ENCODE data around the gene LENEP.
A peak's percentile ranks its signal among the peaks of the same experiment; 100 is the strongest.
"Not testable (repeated sequence)": the region's sequence is repeated elsewhere in the genome, so short reads cannot be mapped to it uniquely, and the experiment has no call there.

The LENEP gene

DNA sequence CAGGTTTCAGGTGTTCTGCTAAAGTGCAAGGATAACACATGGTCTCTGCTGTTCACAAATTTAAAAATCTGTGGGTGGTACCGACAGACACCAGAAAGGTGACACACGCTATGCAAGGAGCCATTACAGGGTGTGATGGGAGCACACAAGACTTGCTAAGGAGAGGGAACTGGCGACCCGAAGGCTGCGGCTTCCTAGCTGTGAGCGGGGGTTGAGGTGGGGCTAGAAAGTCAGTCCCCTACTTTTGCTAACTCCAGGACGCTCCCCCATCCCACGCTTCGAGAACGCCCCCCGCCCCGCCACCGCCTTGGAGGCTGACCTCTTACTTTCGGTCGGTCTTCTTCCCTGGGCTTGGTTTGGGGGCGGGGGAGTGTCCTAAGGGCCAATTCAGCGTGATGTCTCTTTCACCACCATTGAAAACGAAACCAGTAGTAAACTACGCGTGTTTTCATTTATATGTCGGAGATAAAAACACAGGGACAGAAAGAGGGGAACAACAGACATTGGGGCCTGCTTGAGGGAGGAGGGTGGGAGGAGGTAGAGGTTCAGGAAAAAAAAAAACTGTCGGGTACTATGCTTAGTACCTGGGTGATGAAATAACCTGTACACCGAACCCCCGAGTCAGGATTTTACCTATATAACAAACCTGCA is 17.9 kb upstream of the LENEP start:
- DNase-seq, result peak; percentile 81
- Mint-ChIP-seq H3K27me3 (no peaks in the 10 kb centered on the region), H3K36me3 (peaks cover 41% of the 10 kb centered on the region), H3K4me3 (no peak overlapping the region), H3K4me1 (peaks cover 30% of the 10 kb centered on the region), H3K9me3 (no peaks in the 10 kb centered on the region), H3K27ac (no peak overlapping the region)
- CTCF ChIA-PET, result no interaction called here

GRCh38 chr1:154977762-154978161 is 15.6 kb upstream of the LENEP start:
- DNase-seq, H3K4me3 Mint-ChIP-seq, H3K27me3 Mint-ChIP-seq, H3K9me3 Mint-ChIP-seq: not testable (repeated sequence)
- CTCF ChIA-PET, result interaction anchor here (1.7 kb wide), 1 partner anchor 83 kb away, joined by 5 read pairs; no protein-coding TSS in a partner anchor
- Mint-ChIP-seq H3K4me1 (peaks cover 20% of the 10 kb centered on the region), H3K27ac (peak overlapping the region; percentile 69), H3K36me3 (peaks cover 32% of the 10 kb centered on the region)

DNA sequence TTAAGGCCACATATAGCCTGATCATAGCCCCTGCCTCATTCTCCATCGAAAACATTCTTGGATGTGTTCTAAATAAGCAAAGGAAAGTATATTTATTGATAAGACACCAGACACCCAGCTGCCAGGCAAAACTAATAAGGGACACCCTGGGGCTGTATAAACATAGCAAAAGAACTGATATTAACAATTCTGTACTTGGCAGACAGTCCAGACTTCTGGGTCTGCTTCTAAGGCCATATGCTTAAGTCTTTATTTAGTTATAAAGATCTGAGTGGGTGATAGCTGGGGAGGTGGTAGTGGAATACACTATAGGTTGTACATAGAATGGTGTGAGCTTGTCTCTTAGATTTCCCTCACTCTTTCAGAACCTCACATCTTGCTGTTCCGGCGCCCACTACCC is 15.0 kb upstream of the LENEP start:
- no peaks in the 10 kb centered on the region for H3K9me3 Mint-ChIP-seq
- H3K4me1 Mint-ChIP-seq, result peaks cover 16% of the 10 kb centered on the region
- H3K27ac Mint-ChIP-seq, result no peak overlapping the region
- no peak for DNase-seq
- H3K27me3 Mint-ChIP-seq, result no peaks in the 10 kb centered on the region
- H3K4me3 Mint-ChIP-seq, result no peak overlapping the region
- CTCF ChIA-PET, result no interaction called here
- peaks cover 31% of the 10 kb centered on the region for H3K36me3 Mint-ChIP-seq

DNA sequence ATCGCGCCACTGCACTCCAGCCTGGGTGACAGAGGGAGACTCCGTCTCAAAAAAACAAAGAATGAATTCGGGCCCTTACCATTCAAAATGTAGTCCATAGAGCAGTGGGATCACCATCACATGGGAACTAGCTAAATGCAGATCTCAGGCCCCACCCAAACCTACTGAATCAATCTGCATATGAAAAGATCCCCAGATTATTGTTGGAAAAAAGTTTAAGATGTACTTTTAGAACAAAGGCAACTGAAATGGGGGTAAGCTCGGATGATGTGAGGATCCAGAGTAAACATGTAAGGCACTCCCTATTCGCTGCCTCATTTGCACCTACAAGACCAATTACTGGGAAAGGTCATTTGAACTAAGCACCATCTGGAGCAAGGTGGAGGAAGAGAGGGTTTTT is 11.0 kb upstream of the LENEP start:
- no peak for DNase-seq
- peaks cover 24% of the 10 kb centered on the region for H3K36me3 Mint-ChIP-seq
- H3K9me3 Mint-ChIP-seq, result no peaks in the 10 kb centered on the region
- no peak overlapping the region for H3K4me3 Mint-ChIP-seq
- H3K27ac Mint-ChIP-seq, result no peak overlapping the region
- CTCF ChIA-PET, result interaction anchor here (0.9 to 4.7 kb wide), 6 partner anchors 14 to 423 kb away, joined by 3 to 72 read pairs (median 4); partner anchors contain the start of genes ADAM15 and LENEP
- no peaks in the 10 kb centered on the region for H3K27me3 Mint-ChIP-seq
- H3K4me1 Mint-ChIP-seq, result peaks cover 28% of the 10 kb centered on the region

- Mint-ChIP-seq H3K4me3 (no peak within 1 kb of the TSS), H3K27me3 (no peaks in the 10 kb centered on the region), H3K9me3 (no peaks in the 10 kb centered on the region), H3K27ac (no peak within 1 kb of the TSS), H3K36me3 (peaks cover 23% of the 10 kb centered on the region), H3K4me1 (peaks cover 30% of the 10 kb centered on the region)
- peak; percentile 98 for DNase-seq
- CTCF ChIA-PET, result interaction anchor here (0.8 to 4.7 kb wide), 9 partner anchors 13 to 423 kb away, joined by 3 to 72 read pairs (median 4); partner anchors contain the start of genes ADAM15, EFNA4, LENEP and PYGO2
Observed at GRCh38 chr1:154982897-154983648, 10.3 kb upstream of the LENEP start, which contains the start of gene FLAD1. TSS of gene FLAD1 (plus strand) at chr1:154983344. CDS start at chr1:154983695, 351 bp downstream.

DNA sequence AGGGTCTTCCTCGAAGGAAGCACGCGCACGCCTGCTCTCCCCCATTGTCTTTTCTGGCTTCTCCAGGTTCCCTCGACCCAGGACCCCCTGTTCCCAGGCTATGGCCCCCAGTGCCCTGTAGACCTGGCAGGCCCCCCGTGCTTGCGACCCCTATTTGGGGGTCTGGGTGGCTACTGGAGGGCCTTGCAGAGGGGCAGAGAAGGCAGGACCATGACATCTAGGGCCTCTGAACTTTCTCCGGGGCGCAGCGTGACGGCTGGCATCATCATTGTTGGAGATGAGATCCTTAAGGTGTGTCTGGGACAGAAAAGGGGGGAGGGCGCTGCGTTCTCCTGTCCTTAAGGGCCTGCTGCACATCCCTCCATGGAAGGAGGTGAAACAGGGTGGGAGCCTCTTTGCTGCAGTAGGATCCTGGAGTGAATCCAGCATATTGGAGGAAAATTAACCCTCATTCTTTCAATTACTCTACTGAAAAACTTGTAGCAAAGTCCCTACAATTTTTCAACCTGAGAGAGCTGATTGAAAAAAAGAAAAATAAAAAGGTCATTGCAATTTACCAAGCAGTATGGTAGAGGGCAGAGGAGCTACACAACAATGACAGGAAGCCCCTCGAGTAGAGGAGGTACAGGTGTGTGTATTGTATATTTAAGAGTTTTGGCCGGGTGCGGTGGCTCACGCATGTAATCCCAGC is 9.5 kb upstream of the LENEP start:
- Mint-ChIP-seq H3K4me1 (peaks cover 33% of the 10 kb centered on the region), H3K27me3 (no peaks in the 10 kb centered on the region), H3K9me3 (no peaks in the 10 kb centered on the region), H3K27ac (no peak overlapping the region), H3K36me3 (peaks cover 24% of the 10 kb centered on the region), H3K4me3 (no peak overlapping the region)
- no peak for DNase-seq
- CTCF ChIA-PET, result interaction anchor here (0.8 to 4.7 kb wide), 5 partner anchors 12 to 80 kb away, joined by 3 to 72 read pairs (median 5); partner anchors contain the start of genes EFNA4, LENEP and PYGO2

- H3K27me3 Mint-ChIP-seq, H3K27ac Mint-ChIP-seq, DNase-seq, H3K4me3 Mint-ChIP-seq, H3K9me3 Mint-ChIP-seq: not testable (repeated sequence)
- Mint-ChIP-seq H3K36me3 (peaks cover 17% of the 10 kb centered on the region), H3K4me1 (peaks cover 25% of the 10 kb centered on the region)
- CTCF ChIA-PET, result interaction anchor here (1.4 to 2.5 kb wide), 3 partner anchors 13 to 30 kb away, joined by 3 to 15 read pairs (median 14); no protein-coding TSS in a partner anchor
Observed at GRCh38 chr1:154986736-154987135, 6.7 kb upstream of the LENEP start.

DNA sequence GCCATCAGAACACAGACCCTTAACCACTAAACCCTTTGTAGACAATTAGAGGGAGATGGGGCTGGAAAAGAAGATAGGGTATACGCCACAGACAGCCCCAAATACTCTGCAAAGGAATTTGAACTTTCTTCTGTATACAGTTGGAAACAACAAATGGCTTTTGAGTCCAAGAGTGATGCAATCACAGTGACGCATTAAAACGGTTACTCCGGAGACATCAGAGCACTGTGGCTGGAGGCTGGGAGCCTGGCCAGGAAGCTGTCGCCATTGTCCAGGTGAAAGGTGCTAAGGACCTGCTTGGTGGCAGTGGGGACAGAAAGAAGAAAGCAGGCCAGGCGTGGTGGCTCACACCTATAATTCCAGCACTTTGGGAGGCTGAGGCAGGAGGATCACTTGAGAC is 6.1 kb upstream of the LENEP start:
- Mint-ChIP-seq H3K9me3 (no peaks in the 10 kb centered on the region), H3K36me3 (peaks cover 16% of the 10 kb centered on the region), H3K4me1 (peaks cover 23% of the 10 kb centered on the region), H3K4me3 (no peak overlapping the region), H3K27ac (peak overlapping the region; percentile 28), H3K27me3 (no peaks in the 10 kb centered on the region)
- CTCF ChIA-PET, result interaction anchor here (1.4 to 2.5 kb wide), 6 partner anchors 13 to 73 kb away, joined by 3 to 15 read pairs (median 6); partner anchors contain the start of gene ADAM15
- DNase-seq, result no peak

- CTCF ChIA-PET, result interaction anchor here (1.4 to 2.5 kb wide), 5 partner anchors 12 to 72 kb away, joined by 4 to 15 read pairs (median 7); partner anchors contain the start of gene ADAM15
- Mint-ChIP-seq H3K9me3 (no peaks in the 10 kb centered on the region), H3K27ac (peak overlapping the region; percentile 45), H3K4me3 (no peak overlapping the region), H3K27me3 (no peaks in the 10 kb centered on the region), H3K36me3 (peaks cover 15% of the 10 kb centered on the region), H3K4me1 (peaks cover 23% of the 10 kb centered on the region)
- peak; percentile 44 for DNase-seq
Observed at GRCh38 chr1:154988058-154988954, 5.1 kb upstream of the LENEP start.

- Mint-ChIP-seq H3K4me1 (peaks cover 18% of the 10 kb centered on the region), H3K4me3 (no peak overlapping the region), H3K9me3 (no peaks in the 10 kb centered on the region), H3K27me3 (no peaks in the 10 kb centered on the region), H3K36me3 (peaks cover 15% of the 10 kb centered on the region), H3K27ac (no peak overlapping the region)
- CTCF ChIA-PET, result interaction anchor here (1.4 to 2.5 kb wide), 2 partner anchors 11 to 28 kb away, joined by 4 to 15 read pairs; no protein-coding TSS in a partner anchor
- DNase-seq, result no peak
Observed at GRCh38 chr1:154989195-154989860, 4.1 kb upstream of the LENEP start.

DNA sequence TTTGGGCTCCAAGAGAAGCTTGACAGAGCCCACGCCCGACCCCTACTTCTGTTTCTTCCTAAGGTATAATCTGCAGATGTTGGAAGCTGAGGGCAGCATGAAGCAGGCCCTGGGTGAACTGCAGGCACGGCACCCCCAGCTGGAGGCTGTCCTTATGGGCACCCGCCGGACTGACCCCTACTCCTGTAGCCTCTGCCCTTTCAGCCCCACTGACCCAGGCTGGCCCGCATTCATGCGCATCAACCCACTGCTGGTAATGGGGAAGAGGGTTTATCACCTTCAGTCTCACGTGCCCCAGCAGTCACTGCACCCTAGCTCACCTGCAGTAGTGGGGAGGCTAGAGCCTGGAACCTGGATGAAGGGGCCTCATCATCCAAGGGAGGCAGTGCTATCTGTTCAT is 3.1 kb upstream of the LENEP start:
- Mint-ChIP-seq H3K4me1 (peaks cover 15% of the 10 kb centered on the region), H3K4me3 (no peak overlapping the region)

GRCh38 chr1:154992721-154993571 is 440 bp upstream of the LENEP start:
- Mint-ChIP-seq H3K27me3 (no peaks in the 10 kb centered on the region), H3K36me3 (peaks cover 14% of the 10 kb centered on the region), H3K4me3 (no peak overlapping the region), H3K9me3 (no peaks in the 10 kb centered on the region), H3K4me1 (peaks cover 27% of the 10 kb centered on the region), H3K27ac (no peak overlapping the region)
- no peak for DNase-seq
- CTCF ChIA-PET, result interaction anchor here (1.1 to 8.8 kb wide), 5 partner anchors 9 to 214 kb away, joined by 3 to 72 read pairs (median 6); partner anchors contain the start of gene FLAD1

More for the DNA sequence above, 3.1 kb upstream of the LENEP start:
- Mint-ChIP-seq H3K9me3 (no peaks in the 10 kb centered on the region), H3K27ac (no peak overlapping the region), H3K36me3 (peaks cover 15% of the 10 kb centered on the region), H3K27me3 (no peaks in the 10 kb centered on the region)
- DNase-seq, result no peak
- CTCF ChIA-PET, result interaction anchor here (1.0 to 1.4 kb wide), 2 partner anchors 27 to 83 kb away, joined by 3 to 4 read pairs; no protein-coding TSS in a partner anchor

Measured in activated naive CD4-positive, alpha-beta T cell treated with anti-CD3 and anti-CD28 coated beads, Interleukin-2, amount 10 ng/mL, durations not matched to agents 7 days and 5 days (primary cell).